A673 (cell line): ENCODE data around the gene CABLES2. TPM values are rescaled to one million over a fixed set of nuclear protein-coding genes. Genes with fewer than 3 reads are reported as not detected.
A peak's percentile ranks its signal among the peaks of the same experiment; 100 is the strongest.

Experiments used
- BruUV-seq: library from RNA; stranded (reverse); fragments of 400-500 nt; replicated peaks from 2 replicates; lab custom pipeline; 2021; lab: Mats Ljungman, UMichigan
- CTCF ChIA-PET: fragments of 300-600 bp; sonication (Branson Sonifier 250); formaldehyde crosslinking; loops from one replicate; lab custom pipeline; 2022; ENCODE audit warnings: antibody characterized with exemption; lab: Charles Lee
- POLR2A ChIA-PET: fragments of 300-600 bp; sonication (Branson Sonifier 250); formaldehyde crosslinking; loops from one replicate; lab custom pipeline; 2022; ENCODE audit warnings: antibody characterized with exemption; ENCODE audit not compliant: low non-redundant PET; lab: Charles Lee
- DNase-seq: peaks from one replicate; pipeline ENCODE4 v3.0.0-alpha.2; 2015; ENCODE audit warnings: low spot score
- H3K27ac ChIP-seq: fragments of 200-600 bp; sonication (generic); 2 replicates; pipeline ENCODE4 v1.5.1; 2016; ENCODE audit warnings: mixed run types, low read depth, mild to moderate bottlenecking, mixed read lengths, antibody characterized with exemption, low read length; ENCODE audit not compliant: poor library complexity, severe bottlenecking
- H3K27me3 ChIP-seq: fragments of 200-600 bp; sonication (generic); replicated peaks from 2 replicates; pipeline ENCODE4 v1.6.1; 2017; ENCODE audit warnings: mixed run types, low read depth, mild to moderate bottlenecking, mixed read lengths, antibody characterized with exemption, low read length; ENCODE audit not compliant: insufficient read depth, poor library complexity
- H3K36me3 ChIP-seq: fragments of 200-600 bp; sonication (generic); 2 replicates; pipeline ENCODE4 v1.6.1; 2016; ENCODE audit warnings: mixed run types, mild to moderate bottlenecking, mixed read lengths, antibody characterized with exemption, low read length; ENCODE audit not compliant: insufficient read depth, poor library complexity, severe bottlenecking
- H3K4me1 ChIP-seq: fragments of 200-600 bp; sonication (generic); 2 replicates; pipeline ENCODE4 v1.6.1; 2017; ENCODE audit warnings: mixed run types, mild to moderate bottlenecking, mixed read lengths, antibody characterized with exemption, low read length; ENCODE audit not compliant: insufficient read depth, poor library complexity, severe bottlenecking
- H3K4me3 ChIP-seq: fragments of 200-600 bp; sonication (generic); 2 replicates; pipeline ENCODE4 v1.5.1; 2016; ENCODE audit warnings: low read depth, mixed run types, mild to moderate bottlenecking, mixed read lengths, low read length; ENCODE audit not compliant: poor library complexity, severe bottlenecking
- H3K9me3 ChIP-seq: fragments of 200-600 bp; sonication (generic); 2 replicates; pipeline ENCODE4 v1.6.1; 2016; ENCODE audit warnings: mixed run types, low read depth, mild to moderate bottlenecking, mixed read lengths, antibody characterized with exemption, low read length; ENCODE audit not compliant: poor library complexity, severe bottlenecking
- CTCF ChIP-seq: fragments of 300-800, 200-600 bp; sonication (generic); conservative IDR thresholded peaks from 2 replicates; pipeline ENCODE4 v1.5.1; 2017; ENCODE audit warnings: low read depth, mild to moderate bottlenecking, antibody characterized with exemption, low read length, moderate library complexity, mixed read lengths
- EZH2 ChIP-seq: fragments of 200-600 bp; sonication (generic); IDR thresholded peaks from 2 replicates; pipeline ENCODE4 v1.6.1; 2017; ENCODE audit warnings: borderline replicate concordance, low read depth, mild to moderate bottlenecking, mixed read lengths, antibody characterized with exemption, low read length; ENCODE audit not compliant: poor library complexity, severe bottlenecking
- intact Hi-C: fragments of 100-400 bp; cut with micrococcal nuclease; formaldehyde crosslinking; loops from one replicate; pipeline ENCODE4 v1.10.0; 2022; ENCODE audit not compliant: unreplicated experiment
- total RNA-seq: library from RNA; stranded (reverse); gene quantifications from 2 replicates; pipeline ENCODE4 v1.2.3, GENCODE V29; 2021

CABLES2 gene
- total RNA-seq, 1 experiment from 2014 or later: 11.8 TPM

GRCh38 chr20:62388839-62389600, 18.1 kb downstream of the CABLES2 start:
- Histone ChIP-seq H3K27ac (no peak overlapping the region), H3K4me3 (no peak overlapping the region)
- intact Hi-C loops: no loop called here

GRCh38 chr20:62387933-62388635, 19.0 kb downstream of the CABLES2 start:
- intact Hi-C loops: no loop called here
- peaks cover 24% of the 10 kb centered on the region for H3K4me1 ChIP-seq
- TF ChIP-seq EZH2 (no peak), CTCF (no peak)
- BruUV-seq: no TSS peak
- H3K9me3 ChIP-seq: no peaks in the 10 kb centered on the region
- ChIA-PET POLR2A (no interaction called here), CTCF (no interaction called here)
- H3K36me3 ChIP-seq: peaks cover 41% of the 10 kb centered on the region
- no peak for DNase-seq
- H3K4me3 ChIP-seq: peak overlapping the region; percentile 100
- H3K27ac ChIP-seq: peak overlapping the region; percentile 96
- H3K27me3 ChIP-seq: no peaks in the 10 kb centered on the region

More at GRCh38 chr20:62388839-62389600, 18.1 kb downstream of the CABLES2 start:
- no peaks in the 10 kb centered on the region for H3K27me3 ChIP-seq
- H3K9me3 ChIP-seq: no peaks in the 10 kb centered on the region
- no TSS peak for BruUV-seq
- H3K4me1 ChIP-seq: peaks cover 24% of the 10 kb centered on the region
- ChIA-PET POLR2A (no interaction called here), CTCF (no interaction called here)
- no peak for DNase-seq
- TF ChIP-seq CTCF (0 out of 2 replicates have a peak, but pooled peaks have one; percentile 10), EZH2 (no peak)
- peaks cover 44% of the 10 kb centered on the region for H3K36me3 ChIP-seq

GRCh38 chr20:62387219-62387913, 19.7 kb downstream of the CABLES2 start:
- peak overlapping the region; percentile 100 for H3K4me3 ChIP-seq
- TSS peak; percentile 80 for BruUV-seq
- intact Hi-C loops: no loop called here
- peaks cover 24% of the 10 kb centered on the region for H3K4me1 ChIP-seq
- no peaks in the 10 kb centered on the region for H3K9me3 ChIP-seq
- TF ChIP-seq CTCF (no peak), EZH2 (no peak)
- no peaks in the 10 kb centered on the region for H3K27me3 ChIP-seq
- ChIA-PET CTCF (interaction anchor here (0.6 to 0.7 kb wide), 4 partner anchors 21 to 1351 kb away, joined by 3 to 9 read pairs (median 6); partner anchors contain the start of gene LAMA5), POLR2A (interaction anchor here (0.6 kb wide), 2 partner anchors 166 to 1254 kb away, joined by 3 to 11 read pairs; no protein-coding TSS in a partner anchor)
- H3K27ac ChIP-seq: peak overlapping the region; percentile 96
- no peak for DNase-seq
- peaks cover 42% of the 10 kb centered on the region for H3K36me3 ChIP-seq
